Calu3 (cell line): ENCODE results near the gene PDZD7. TPM values are rescaled to one million over a fixed set of nuclear protein-coding genes. Genes with fewer than 3 reads are reported as not detected.

Experiments
- BruUV-seq: library from RNA; stranded (reverse); fragments of 400-500 nt; replicated peaks from 2 replicates; lab custom pipeline; 2021; lab: Mats Ljungman, UMichigan
- CTCF ChIA-PET: fragments of 300-600 bp; sonication (Branson Sonifier 250); formaldehyde crosslinking; loops from one replicate; lab custom pipeline; 2022; ENCODE audit warnings: antibody characterized with exemption; lab: Charles Lee
- DNase-seq: peaks from one replicate; pipeline ENCODE4 v3.0.0; 2022
- H3K27ac Mint-ChIP-seq: one replicate; pipeline ENCODE4 v1.8.0; 2022; ENCODE audit warnings: mixed read lengths; ENCODE audit not compliant: unreplicated experiment
- H3K27me3 Mint-ChIP-seq: one replicate; pipeline ENCODE4 v1.8.0; 2022; ENCODE audit warnings: mixed read lengths; ENCODE audit not compliant: unreplicated experiment
- H3K36me3 Mint-ChIP-seq: one replicate; pipeline ENCODE4 v1.8.0; 2022; ENCODE audit warnings: mild to moderate bottlenecking, moderate library complexity, mixed read lengths; ENCODE audit not compliant: insufficient read depth, unreplicated experiment
- H3K4me1 Mint-ChIP-seq: one replicate; pipeline ENCODE4 v1.8.0; 2022; ENCODE audit warnings: mild to moderate bottlenecking, low read depth, mixed read lengths; ENCODE audit not compliant: unreplicated experiment
- H3K4me3 Mint-ChIP-seq: one replicate; pipeline ENCODE4 v1.8.0; 2022; ENCODE audit warnings: mild to moderate bottlenecking, low read depth, moderate library complexity, mixed read lengths; ENCODE audit not compliant: unreplicated experiment
- H3K9me3 Mint-ChIP-seq: one replicate; pipeline ENCODE4 v1.8.0; 2022; ENCODE audit warnings: low read depth, mixed read lengths; ENCODE audit not compliant: unreplicated experiment
- CTCF ChIP-seq: fragments of 200-600 bp; IDR thresholded peaks from one replicate; pipeline ENCODE4 v1.8.0; 2022; ENCODE audit warnings: antibody characterized with exemption; ENCODE audit not compliant: unreplicated experiment
- intact Hi-C: fragments of 100-400 bp; cut with micrococcal nuclease; formaldehyde crosslinking; loops from one replicate; pipeline ENCODE4 v1.10.0; 2022; ENCODE audit not compliant: unreplicated experiment
- total RNA-seq: library from RNA; stranded (reverse); gene quantifications from 2 replicates; pipeline ENCODE4 v1.2.3, GENCODE V29; 2022

PDZD7 gene
- total RNA-seq, 1 experiment from 2014 or later = 1.3 TPM

GRCh38 chr10:101054351-101054750, 23.4 kb upstream of the PDZD7 start:
- Mint-ChIP-seq H3K27ac (no peak overlapping the region), H3K4me1 (peaks cover 11% of the 10 kb centered on the region), H3K4me3 (no peak overlapping the region), H3K36me3 (no peaks in the 10 kb centered on the region), H3K27me3 (peaks cover 8% of the 10 kb centered on the region), H3K9me3 (no peaks in the 10 kb centered on the region)
- TF ChIP-seq CTCF = no peak
- no peak for DNase-seq
- CTCF ChIA-PET = no interaction called here
- BruUV-seq = no TSS peak
- intact Hi-C loops = no loop called here

GRCh38 chr10:101053516-101053915, 22.6 kb upstream of the PDZD7 start:
- CTCF ChIA-PET = interaction anchor here (0.6 kb wide), 1 partner anchor 34 kb away, joined by 3 read pairs; no protein-coding TSS in a partner anchor
- Mint-ChIP-seq H3K4me3 (no peak overlapping the region), H3K4me1 (peaks cover 8% of the 10 kb centered on the region), H3K27me3 (peaks cover 17% of the 10 kb centered on the region), H3K36me3 (no peaks in the 10 kb centered on the region), H3K27ac (no peak overlapping the region), H3K9me3 (no peaks in the 10 kb centered on the region)
- intact Hi-C loops = no loop called here
- DNase-seq = no peak
- TF ChIP-seq CTCF = no peak
- BruUV-seq = no TSS peak

- intact Hi-C loops = no loop called here
- H3K27ac Mint-ChIP-seq = no peak overlapping the region
- no peak overlapping the region for H3K4me3 Mint-ChIP-seq
- no peaks in the 10 kb centered on the region for H3K36me3 Mint-ChIP-seq
- no peak for DNase-seq
- H3K4me1 Mint-ChIP-seq = peaks cover 8% of the 10 kb centered on the region
- CTCF ChIA-PET = interaction anchor here (1.3 to 1.8 kb wide), 3 partner anchors 9 to 15 kb away, joined by 3 to 7 read pairs (median 4); partner anchors contain the start of gene KAZALD1
- TF ChIP-seq CTCF = no peak
- H3K9me3 Mint-ChIP-seq = no peaks in the 10 kb centered on the region
- peaks cover 24% of the 10 kb centered on the region for H3K27me3 Mint-ChIP-seq
- BruUV-seq = no TSS peak
Measured at GRCh38 chr10:101052285-101052684, 21.4 kb upstream of the PDZD7 start.

- Mint-ChIP-seq H3K4me3 (peak overlapping the region; percentile 31), H3K36me3 (no peaks in the 10 kb centered on the region), H3K9me3 (no peaks in the 10 kb centered on the region), H3K4me1 (peaks cover 8% of the 10 kb centered on the region), H3K27ac (no peak overlapping the region), H3K27me3 (peaks cover 38% of the 10 kb centered on the region)
- peak; percentile 83 for DNase-seq
- CTCF ChIA-PET = interaction anchor here (0.6 to 1.5 kb wide), 12 partner anchors 8 to 140 kb away, joined by 3 to 20 read pairs (median 4); no protein-coding TSS in a partner anchor
- peak; percentile 57 for TF ChIP-seq CTCF
- intact Hi-C loops = no loop called here
- BruUV-seq = no TSS peak
Measured at GRCh38 chr10:101050208-101051069, 19.5 kb upstream of the PDZD7 start.
